Neuronal stem cell (in vitro differentiated cells): Measurements from ENCODE around the gene SLC9A1.
A peak's percentile ranks its signal among the peaks of the same experiment; 100 is the strongest.

Experiments used
- DNase-seq: peaks from one replicate; pipeline ENCODE4 v3.0.0-alpha.2; 2013; ENCODE audit warnings: low spot score
- H2AFZ ChIP-seq: one replicate; pipeline ENCODE4 v1.6.1; 2013; ENCODE audit warnings: mild to moderate bottlenecking, low read length, inconsistent platforms
- H2AK5ac ChIP-seq: 2 replicates; pipeline ENCODE4 v1.6.1; 2013; ENCODE audit warnings: low read depth, mild to moderate bottlenecking, inconsistent platforms, low read length, moderate library complexity, mixed read lengths
- H2BK120ac ChIP-seq: 2 replicates; pipeline ENCODE4 v1.6.1; 2013; ENCODE audit warnings: low read depth, mild to moderate bottlenecking, inconsistent platforms, low read length, moderate library complexity, mixed read lengths
- H2BK12ac ChIP-seq: one replicate; pipeline ENCODE4 v1.6.1; 2013; ENCODE audit warnings: low read length, inconsistent platforms
- H2BK15ac ChIP-seq: 2 replicates; pipeline ENCODE4 v1.6.1; 2013; ENCODE audit warnings: mild to moderate bottlenecking, low read length, inconsistent platforms, mixed read lengths
- H2BK5ac ChIP-seq: one replicate; pipeline ENCODE4 v1.6.1; 2013; ENCODE audit warnings: inconsistent platforms, mild to moderate bottlenecking, low read length, moderate library complexity
- H3K14ac ChIP-seq: one replicate; pipeline ENCODE4 v1.6.1; 2013; ENCODE audit warnings: low read length, inconsistent platforms
- H3K18ac ChIP-seq: 2 replicates; pipeline ENCODE4 v1.6.1; 2013; ENCODE audit warnings: low read length, inconsistent platforms
- H3K23ac ChIP-seq: 2 replicates; pipeline ENCODE4 v1.6.1; 2013; ENCODE audit warnings: low read depth, mild to moderate bottlenecking, mixed read lengths, low read length, inconsistent platforms; ENCODE audit not compliant: poor library complexity
- H3K27ac ChIP-seq: replicated peaks from 3 replicates; pipeline ENCODE4 v1.5.1; 2013; ENCODE audit warnings: low read length, inconsistent platforms
- H3K27me3 ChIP-seq, 3 experiments: 2 replicates each; pipeline ENCODE4 v1.6.1; 2013; ENCODE audit warnings: low read length in 3 of 3, mild to moderate bottlenecking in 2 of 3, inconsistent platforms in 1 of 3, low read depth in 1 of 3, mixed read lengths in 1 of 3, moderate library complexity in 1 of 3; ENCODE audit not compliant: control insufficient read depth in 3 of 3, insufficient read depth in 3 of 3
- H3K36me3 ChIP-seq, 2 donors: replicated peaks in 1 of 2; 2 replicates each; pipeline ENCODE4 v1.6.1; 2013; ENCODE audit warnings: low read length in 2 of 2; ENCODE audit not compliant: control insufficient read depth in 2 of 2, insufficient read depth in 2 of 2
- H3K4ac ChIP-seq: 2 replicates; pipeline ENCODE4 v1.6.1; 2013; ENCODE audit warnings: inconsistent platforms, mild to moderate bottlenecking, low read length, moderate library complexity
- H3K4me1 ChIP-seq, 2 donors: 1 replicate in 1 of 2; 2 replicates in 1 of 2; pipeline ENCODE4 v1.6.1; 2013; ENCODE audit warnings: low read length in 2 of 2, low read depth in 1 of 2; ENCODE audit not compliant: control insufficient read depth in 2 of 2, insufficient read depth in 1 of 2
- H3K4me2 ChIP-seq: one replicate; pipeline ENCODE4 v1.6.1; 2013; ENCODE audit warnings: mild to moderate bottlenecking, low read length, inconsistent platforms; ENCODE audit not compliant: insufficient read depth, poor library complexity, severe bottlenecking
- H3K4me3 ChIP-seq, 2 donors: 2 replicates each; pipeline ENCODE4 v1.5.1; 2013; ENCODE audit warnings: low read length in 2 of 2, mild to moderate bottlenecking in 2 of 2, inconsistent platforms in 1 of 2, moderate library complexity in 1 of 2
- H3K79me1 ChIP-seq: one replicate; pipeline ENCODE4 v1.6.1; 2013; ENCODE audit warnings: low read depth, mild to moderate bottlenecking, inconsistent platforms, low read length, moderate library complexity
- H3K9ac ChIP-seq: one replicate; pipeline ENCODE4 v1.6.1; 2013; ENCODE audit warnings: mild to moderate bottlenecking, low read depth, low read length, inconsistent platforms; ENCODE audit not compliant: poor library complexity
- H3K9me3 ChIP-seq, 2 donors: replicated peaks in 1 of 2; 2 replicates each; pipeline versions ENCODE3 to v1.6.1; 2013; ENCODE audit warnings: low read length in 2 of 2, mild to moderate bottlenecking in 2 of 2, inconsistent platforms in 1 of 2, low read depth in 1 of 2, mixed read lengths in 1 of 2, moderate library complexity in 1 of 2; ENCODE audit not compliant: control insufficient read depth in 2 of 2, insufficient read depth in 1 of 2
- H4K8ac ChIP-seq: one replicate; pipeline ENCODE4 v1.6.1; 2013; ENCODE audit warnings: low read depth, mild to moderate bottlenecking, inconsistent platforms, low read length, moderate library complexity
- H4K91ac ChIP-seq: one replicate; pipeline ENCODE4 v1.6.1; 2013; ENCODE audit warnings: low read length, low read depth, mild to moderate bottlenecking, inconsistent platforms; ENCODE audit not compliant: poor library complexity
- WGBS, 2 donors: extraction: QIAGEN DNeasy Blood & Tissue Kit; methylation state at CpG; one replicate each; pipeline ENCODE4 v1.1.7; 2013; ENCODE audit warnings: missing lambda C conversion rate in 2 of 2, mixed read lengths in 1 of 2; ENCODE audit not compliant: insufficient read length in 2 of 2, insufficient replicate concordance in 1 of 2; ENCODE audit errors: extremely low coverage in 2 of 2; 5-methylcytosine and 5-hydroxymethylcytosine counted together

Gene SLC9A1

DNA sequence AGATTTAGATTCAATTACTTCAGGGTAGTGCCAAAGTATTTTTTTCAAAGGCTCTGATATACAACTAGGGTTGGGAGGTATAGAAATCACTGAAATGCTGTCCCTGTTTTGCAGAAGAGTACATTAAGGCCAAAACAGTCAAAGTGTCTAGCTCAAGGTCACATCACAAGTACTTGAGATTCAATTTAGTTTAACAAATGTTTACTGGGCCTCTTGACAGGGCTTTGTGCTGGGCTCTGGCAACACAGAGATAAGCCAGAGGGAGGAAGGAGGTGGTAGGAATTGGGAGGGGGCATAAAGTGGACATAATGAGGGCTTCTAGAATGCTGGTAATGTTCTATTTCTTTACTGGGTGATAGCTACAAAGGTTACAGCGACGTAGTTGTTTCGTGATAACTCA lies 2.3 kb upstream of the SLC9A1 start:
- no peak overlapping the region for H3K4ac ChIP-seq
- H3K79me1 ChIP-seq, result peaks cover 4% of the 10 kb centered on the region
- H3K23ac ChIP-seq, result no peak overlapping the region
- H2BK15ac ChIP-seq, result no peak overlapping the region
- H3K4me1 ChIP-seq, result peaks cover 18 to 21% of the 10 kb centered on the region in 2 donors
- no peak for DNase-seq
- no peak overlapping the region for H3K14ac ChIP-seq
- H4K8ac ChIP-seq, result no peak overlapping the region
- WGBS, 2 donors, result no CpG with 5 or more reads among the region's 3 CpGs
- H2BK5ac ChIP-seq, result no peak overlapping the region
- H3K18ac ChIP-seq, result no peak overlapping the region
- no peak overlapping the region for H2BK12ac ChIP-seq
- no peaks in the 10 kb centered on the region for H3K9me3 ChIP-seq
- H3K4me2 ChIP-seq, result no peak overlapping the region
- H2BK120ac ChIP-seq, result no peak overlapping the region
- no peaks in the 10 kb centered on the region for H3K27me3 ChIP-seq
- no peak overlapping the region for H3K4me3 ChIP-seq
- no peak overlapping the region for H4K91ac ChIP-seq
- no peak overlapping the region for H3K27ac ChIP-seq
- no peak overlapping the region for H3K9ac ChIP-seq
- H3K36me3 ChIP-seq, result no peaks in the 10 kb centered on the region
- no peak overlapping the region for H2AFZ ChIP-seq
- H2AK5ac ChIP-seq, result no peak overlapping the region

DNA sequence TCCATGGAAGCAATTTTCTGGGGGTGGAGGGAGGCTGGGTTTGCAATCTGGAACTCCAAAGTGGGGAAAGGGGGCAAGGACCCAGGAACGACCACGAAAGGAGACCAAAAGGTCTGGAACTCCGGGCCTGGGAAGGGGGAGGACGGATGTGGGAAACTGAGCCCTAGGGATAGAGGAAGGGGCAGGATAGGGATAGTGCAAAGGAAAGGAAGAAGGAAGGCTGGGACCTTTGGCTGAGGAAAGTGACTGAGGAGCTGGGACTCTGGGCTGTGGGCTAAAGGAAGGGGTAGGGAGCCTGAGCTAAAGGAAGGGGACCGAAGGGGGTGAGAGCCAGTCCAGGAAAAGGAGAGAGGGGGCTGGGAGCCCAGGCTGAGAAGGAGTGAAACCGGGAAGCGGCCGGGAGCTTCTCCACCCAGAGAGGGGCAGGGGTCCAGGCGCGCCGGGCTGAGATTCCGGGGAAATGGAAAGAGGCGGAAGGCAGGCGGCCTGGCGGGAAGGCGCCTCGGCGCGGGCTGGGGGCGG lies 395 bp downstream of the SLC9A1 start:
- Histone ChIP-seq H4K91ac (no peak overlapping the region), H2AFZ (peak overlapping the region; percentile 88), H3K27ac (no peak overlapping the region), H3K9me3 (no peaks in the 10 kb centered on the region), H2BK15ac (no peak overlapping the region), H2BK12ac (no peak overlapping the region), H2BK120ac (no peak overlapping the region), H3K4me3 (peak overlapping the region; percentile 59 to 83), H4K8ac (no peak overlapping the region), H3K4me2 (peak overlapping the region; percentile 90), H3K4ac (no peak overlapping the region), H3K36me3 (no peaks in the 10 kb centered on the region), H3K9ac (peak overlapping the region; percentile 86), H3K18ac (peak overlapping the region; percentile 15), H2BK5ac (peak overlapping the region; percentile 82), H3K23ac (peak overlapping the region; percentile 99), H3K14ac (peak overlapping the region; percentile 25), H3K27me3 (no peaks in the 10 kb centered on the region), H2AK5ac (no peak overlapping the region), H3K79me1 (peaks cover 7% of the 10 kb centered on the region), H3K4me1 (peaks cover 21 to 24% of the 10 kb centered on the region in 2 donors)
- DNase-seq, result no peak
- WGBS, 2 donors, result no CpG with 5 or more reads among the region's 20 CpGs

DNA sequence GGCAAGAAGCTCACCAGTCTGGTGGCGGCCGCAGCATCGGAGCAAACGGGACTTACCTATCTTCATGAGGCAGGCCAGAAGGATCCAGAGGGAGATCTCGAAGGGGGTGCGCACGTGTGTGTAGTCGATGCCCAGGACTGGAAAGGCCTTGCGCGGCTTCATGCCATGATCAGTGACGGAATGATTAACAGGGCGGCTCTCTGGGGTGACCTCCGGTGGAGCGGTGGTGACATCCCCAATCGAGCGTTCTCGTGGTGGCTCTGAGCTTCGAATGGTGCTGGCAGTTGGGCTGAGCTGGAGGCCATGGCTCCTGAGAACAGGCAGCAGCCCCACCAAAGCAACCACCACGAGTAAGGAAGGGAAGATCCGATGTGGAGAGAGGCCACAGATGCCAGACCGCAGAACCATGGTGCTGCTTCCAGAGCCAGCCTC lies 982 bp downstream of the SLC9A1 start:
- H3K9ac ChIP-seq, result no peak overlapping the region
- peaks cover 0 to 4% of the 10 kb centered on the region in 2 donors for H3K36me3 ChIP-seq
- no peak overlapping the region for H2BK5ac ChIP-seq
- DNase-seq, result no peak
- H3K9me3 ChIP-seq, result no peaks in the 10 kb centered on the region
- H2BK120ac ChIP-seq, result no peak overlapping the region
- H2AFZ ChIP-seq, result no peak overlapping the region
- no peak overlapping the region for H3K18ac ChIP-seq
- no peak overlapping the region for H3K4ac ChIP-seq
- H2BK12ac ChIP-seq, result no peak overlapping the region
- no peak overlapping the region for H3K4me2 ChIP-seq
- peak overlapping the region; percentile 12 to 59 for H3K4me3 ChIP-seq
- peak overlapping the region; percentile 2 for H2BK15ac ChIP-seq
- peaks cover 21 to 25% of the 10 kb centered on the region in 2 donors for H3K4me1 ChIP-seq
- peak overlapping the region; percentile 4 for H3K14ac ChIP-seq
- no peak overlapping the region for H3K27ac ChIP-seq
- H4K8ac ChIP-seq, result no peak overlapping the region
- H4K91ac ChIP-seq, result no peak overlapping the region
- H3K27me3 ChIP-seq, result no peaks in the 10 kb centered on the region
- H2AK5ac ChIP-seq, result no peak overlapping the region
- peaks cover 7% of the 10 kb centered on the region for H3K79me1 ChIP-seq
- no peak overlapping the region for H3K23ac ChIP-seq
- no CpG with 5 or more reads among the region's 21 CpGs for WGBS, 2 donors

DNA sequence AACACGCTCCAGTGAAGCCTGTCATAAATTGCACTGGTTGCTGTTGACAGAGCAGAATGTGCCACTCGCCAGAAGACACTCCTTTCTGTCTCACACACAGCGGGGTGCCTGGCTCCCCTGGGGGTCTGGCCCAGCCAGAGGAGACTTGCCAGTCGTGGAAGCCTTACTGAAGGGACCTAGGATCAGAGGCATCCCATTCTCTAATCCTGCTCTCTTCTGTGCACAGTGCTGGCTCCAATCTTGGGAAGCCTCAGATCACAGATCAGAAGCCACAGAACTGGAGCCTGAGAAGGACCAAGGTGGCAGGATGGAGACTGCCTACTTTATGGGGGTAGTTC lies 1.4 kb downstream of the SLC9A1 start:
- Histone ChIP-seq H3K4me1 (peaks cover 21 to 25% of the 10 kb centered on the region in 2 donors), H3K9ac (no peak overlapping the region), H3K23ac (no peak overlapping the region), H3K27ac (no peak overlapping the region), H2BK120ac (no peak overlapping the region), H2AK5ac (no peak overlapping the region), H3K79me1 (peaks cover 7% of the 10 kb centered on the region), H3K4me3 (peak overlapping the region in 1 of 2 donors; percentile 20), H3K4ac (no peak overlapping the region), H3K9me3 (no peaks in the 10 kb centered on the region), H2BK15ac (no peak overlapping the region), H3K18ac (no peak overlapping the region), H4K91ac (no peak overlapping the region), H2AFZ (no peak overlapping the region), H2BK12ac (no peak overlapping the region), H4K8ac (no peak overlapping the region), H2BK5ac (no peak overlapping the region), H3K14ac (no peak overlapping the region), H3K4me2 (peak overlapping the region; percentile 40), H3K36me3 (peaks cover 0 to 5% of the 10 kb centered on the region in 2 donors), H3K27me3 (no peaks in the 10 kb centered on the region)
- no CpG with 5 or more reads among the region's 4 CpGs for WGBS, 2 donors
- no peak for DNase-seq
